SK-N-SH treated with all-trans-retinoic acid at 6 μM for 48 hours (cell line): ENCODE measurements around the gene TFPI.

Experiments
- ATAC-seq: fragments of 200-7000 bp; cut with Tn5 transposase; 3 replicates; pipeline ENCODE4 v1.9.1; 2020; ENCODE audit warnings: mild to moderate bottlenecking, moderate library complexity
- ARNTL ChIP-seq: fragments of 450-650 bp; formaldehyde crosslinking; IDR thresholded peaks from 2 replicates; pipeline ENCODE4 v1.5.0; 2020; ENCODE audit warnings: low read depth, mild to moderate bottlenecking, moderate library complexity, borderline replicate concordance
- BACH2 ChIP-seq: fragments of 250-450 bp; sonication (Bioruptor Pico); IDR thresholded peaks from 2 replicates; pipeline ENCODE4 v1.9.0; 2021; ENCODE audit warnings: mild to moderate bottlenecking, borderline replicate concordance
- CSDC2 ChIP-seq: fragments of 250-450 bp; sonication (Bioruptor Pico); IDR thresholded peaks from 2 replicates; pipeline ENCODE4 v1.5.0; 2020; ENCODE audit warnings: mild to moderate bottlenecking, moderate library complexity
- ESRRG ChIP-seq: fragments of 250-450 bp; sonication (Bioruptor Pico); IDR thresholded peaks from 2 replicates; pipeline ENCODE4 v1.6.1; 2021; ENCODE audit warnings: mild to moderate bottlenecking
- GLIS3 ChIP-seq: fragments of 250-450 bp; sonication (Bioruptor Pico); IDR thresholded peaks from 2 replicates; pipeline ENCODE4 v1.5.0; 2020; ENCODE audit warnings: mild to moderate bottlenecking, moderate library complexity
- ISL1 ChIP-seq: fragments of 250-450 bp; sonication (Bioruptor Pico); IDR thresholded peaks from 2 replicates; pipeline ENCODE4 v2.1.2; 2022; ENCODE audit warnings: mild to moderate bottlenecking, moderate library complexity
- OSR1 ChIP-seq: fragments of 250-450 bp; sonication (Bioruptor Pico); IDR thresholded peaks from 2 replicates; pipeline ENCODE4 v1.8.0; 2022; ENCODE audit warnings: moderate library complexity, mild to moderate bottlenecking, inconsistent platforms
- PPARA ChIP-seq: fragments of 250-450 bp; sonication (Bioruptor Pico); IDR thresholded peaks from 2 replicates; pipeline ENCODE4 v1.5.0; 2020; ENCODE audit warnings: mild to moderate bottlenecking, borderline replicate concordance
- RARB ChIP-seq: fragments of 250-450 bp; sonication (Bioruptor Pico); IDR thresholded peaks from 2 replicates; pipeline ENCODE4 v1.8.0; 2021; ENCODE audit warnings: mild to moderate bottlenecking, moderate library complexity
- SNAI2 ChIP-seq: fragments of 250-450 bp; sonication (Bioruptor Pico); IDR thresholded peaks from 2 replicates; pipeline ENCODE4 v1.5.0; 2020; ENCODE audit warnings: mild to moderate bottlenecking, moderate library complexity
- TCF4 ChIP-seq: fragments of 250-450 bp; sonication (Bioruptor Pico); IDR thresholded peaks from 2 replicates; pipeline ENCODE4 v1.8.0; 2021; ENCODE audit warnings: mild to moderate bottlenecking, moderate library complexity, borderline replicate concordance
- TOX ChIP-seq: fragments of 250-450 bp; sonication (Bioruptor Pico); IDR thresholded peaks from 2 replicates; pipeline ENCODE4 v1.8.0; 2021; ENCODE audit warnings: mild to moderate bottlenecking, moderate library complexity, borderline replicate concordance
- ZC3H10 ChIP-seq: fragments of 250-450 bp; sonication (Bioruptor Pico); IDR thresholded peaks from 2 replicates; pipeline ENCODE4 v1.5.1; 2021; ENCODE audit warnings: mild to moderate bottlenecking, moderate library complexity
- ZFP3 ChIP-seq: fragments of 250-450 bp; sonication (Bioruptor Pico); IDR thresholded peaks from 2 replicates; pipeline ENCODE4 v1.5.0; 2020; ENCODE audit warnings: mild to moderate bottlenecking, moderate library complexity
- ZFP30 ChIP-seq: fragments of 450-650 bp; formaldehyde crosslinking; IDR thresholded peaks from 2 replicates; pipeline ENCODE4 v1.5.0; 2022; ENCODE audit warnings: mild to moderate bottlenecking, moderate library complexity
- ZNF565 ChIP-seq: fragments of 450-650 bp; formaldehyde crosslinking; conservative IDR thresholded peaks from 2 replicates; pipeline ENCODE4 v1.5.0; 2020; ENCODE audit warnings: low read depth, mild to moderate bottlenecking, moderate library complexity
- ZNF70 ChIP-seq: fragments of 450-650 bp; formaldehyde crosslinking; IDR thresholded peaks from 2 replicates; pipeline ENCODE4 v1.5.0; 2020; ENCODE audit warnings: mild to moderate bottlenecking, moderate library complexity
- ZNF8 ChIP-seq: fragments of 450-650 bp; formaldehyde crosslinking; IDR thresholded peaks from 2 replicates; pipeline ENCODE4 v1.5.0; 2020; ENCODE audit warnings: mild to moderate bottlenecking, moderate library complexity
- TF ChIP-seq, protein P1 (sequence below): fragments of 250-450 bp; sonication (Bioruptor Pico); IDR thresholded peaks from 2 replicates; pipeline ENCODE4 v1.8.0; 2020; ENCODE audit warnings: mild to moderate bottlenecking, moderate library complexity, borderline replicate concordance
- TF ChIP-seq, protein P2 (sequence below): fragments of 250-450 bp; sonication (Bioruptor Pico); IDR thresholded peaks from 2 replicates; pipeline ENCODE4 v1.8.0; 2021; ENCODE audit warnings: low read depth, mild to moderate bottlenecking, moderate library complexity, borderline replicate concordance
- TF ChIP-seq, protein P3 (sequence below): fragments of 250-450 bp; sonication (Bioruptor Pico); IDR thresholded peaks from 2 replicates; pipeline ENCODE4 v1.5.1; 2021; ENCODE audit warnings: mild to moderate bottlenecking, moderate library complexity
- TF ChIP-seq, protein P4 (sequence below): fragments of 250-450 bp; sonication (Bioruptor Pico); IDR thresholded peaks from 2 replicates; pipeline ENCODE4 v1.5.1; 2020; ENCODE audit warnings: low read depth, mild to moderate bottlenecking, moderate library complexity

Gene TFPI

DNA sequence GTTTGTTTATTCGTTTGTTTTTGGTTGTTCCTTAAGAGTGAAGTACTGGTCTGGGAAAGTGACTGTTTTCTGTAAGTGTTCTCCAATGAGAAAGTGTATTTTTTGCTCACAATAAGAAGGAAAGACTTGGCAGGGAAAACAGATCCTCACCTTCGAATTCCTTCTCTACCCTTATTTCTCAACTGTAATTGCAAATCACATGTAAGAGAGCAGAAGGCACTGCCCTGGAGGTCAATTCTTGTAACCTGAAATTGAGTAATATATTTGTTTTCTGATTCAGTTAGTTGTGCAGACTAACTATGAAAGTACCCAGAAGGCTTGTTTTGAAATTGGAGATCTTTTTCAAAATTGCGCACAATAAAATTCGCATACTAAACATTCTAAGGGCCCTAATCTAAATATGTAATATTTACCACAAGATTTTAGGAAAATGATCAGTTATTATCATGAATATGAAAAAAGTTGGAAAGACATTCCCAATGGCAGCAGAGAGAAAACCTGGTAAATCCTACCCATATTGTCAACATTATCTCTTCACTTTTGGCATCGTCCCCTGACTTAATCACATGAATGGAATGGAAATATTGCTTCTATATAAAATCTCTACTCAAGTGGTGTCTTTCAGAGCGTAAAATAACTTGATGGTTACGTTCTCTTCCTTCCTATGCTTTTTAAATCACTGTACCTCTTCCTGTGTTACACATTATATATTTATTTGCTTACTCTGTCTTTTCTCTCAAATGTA is 24.1 kb downstream of the TFPI start:
- no peak for ATAC-seq
- TF ChIP-seq BACH2 (CRISPR knock-in tag): no peak
- no peak for TF ChIP-seq ISL1 (CRISPR knock-in tag)
- no peak for TF ChIP-seq TCF4 (CRISPR knock-in tag)
- TF ChIP-seq, protein P1, sequence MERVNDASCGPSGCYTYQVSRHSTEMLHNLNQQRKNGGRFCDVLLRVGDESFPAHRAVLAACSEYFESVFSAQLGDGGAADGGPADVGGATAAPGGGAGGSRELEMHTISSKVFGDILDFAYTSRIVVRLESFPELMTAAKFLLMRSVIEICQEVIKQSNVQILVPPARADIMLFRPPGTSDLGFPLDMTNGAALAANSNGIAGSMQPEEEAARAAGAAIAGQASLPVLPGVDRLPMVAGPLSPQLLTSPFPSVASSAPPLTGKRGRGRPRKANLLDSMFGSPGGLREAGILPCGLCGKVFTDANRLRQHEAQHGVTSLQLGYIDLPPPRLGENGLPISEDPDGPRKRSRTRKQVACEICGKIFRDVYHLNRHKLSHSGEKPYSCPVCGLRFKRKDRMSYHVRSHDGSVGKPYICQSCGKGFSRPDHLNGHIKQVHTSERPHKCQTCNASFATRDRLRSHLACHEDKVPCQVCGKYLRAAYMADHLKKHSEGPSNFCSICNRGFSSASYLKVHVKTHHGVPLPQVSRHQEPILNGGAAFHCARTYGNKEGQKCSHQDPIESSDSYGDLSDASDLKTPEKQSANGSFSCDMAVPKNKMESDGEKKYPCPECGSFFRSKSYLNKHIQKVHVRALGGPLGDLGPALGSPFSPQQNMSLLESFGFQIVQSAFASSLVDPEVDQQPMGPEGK (CRISPR knock-in tag): no peak
- no peak for TF ChIP-seq GLIS3 (CRISPR knock-in tag)
- TF ChIP-seq, protein P2, sequence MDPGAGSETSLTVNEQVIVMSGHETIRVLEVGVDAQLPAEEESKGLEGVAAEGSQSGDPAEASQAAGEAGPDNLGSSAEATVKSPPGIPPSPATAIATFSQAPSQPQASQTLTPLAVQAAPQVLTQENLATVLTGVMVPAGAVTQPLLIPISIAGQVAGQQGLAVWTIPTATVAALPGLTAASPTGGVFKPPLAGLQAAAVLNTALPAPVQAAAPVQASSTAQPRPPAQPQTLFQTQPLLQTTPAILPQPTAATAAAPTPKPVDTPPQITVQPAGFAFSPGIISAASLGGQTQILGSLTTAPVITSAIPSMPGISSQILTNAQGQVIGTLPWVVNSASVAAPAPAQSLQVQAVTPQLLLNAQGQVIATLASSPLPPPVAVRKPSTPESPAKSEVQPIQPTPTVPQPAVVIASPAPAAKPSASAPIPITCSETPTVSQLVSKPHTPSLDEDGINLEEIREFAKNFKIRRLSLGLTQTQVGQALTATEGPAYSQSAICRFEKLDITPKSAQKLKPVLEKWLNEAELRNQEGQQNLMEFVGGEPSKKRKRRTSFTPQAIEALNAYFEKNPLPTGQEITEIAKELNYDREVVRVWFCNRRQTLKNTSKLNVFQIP (CRISPR knock-in tag): no peak
- no peak for TF ChIP-seq SNAI2
- no peak for TF ChIP-seq ZNF565 (CRISPR knock-in tag)
- no peak for TF ChIP-seq ARNTL (CRISPR knock-in tag)
- no peak for TF ChIP-seq ZFP3 (CRISPR knock-in tag)
- TF ChIP-seq ZFP30 (CRISPR knock-in tag): no peak
- TF ChIP-seq ZC3H10 (CRISPR knock-in tag): no peak
- TF ChIP-seq ZNF70 (CRISPR knock-in tag): no peak

DNA sequence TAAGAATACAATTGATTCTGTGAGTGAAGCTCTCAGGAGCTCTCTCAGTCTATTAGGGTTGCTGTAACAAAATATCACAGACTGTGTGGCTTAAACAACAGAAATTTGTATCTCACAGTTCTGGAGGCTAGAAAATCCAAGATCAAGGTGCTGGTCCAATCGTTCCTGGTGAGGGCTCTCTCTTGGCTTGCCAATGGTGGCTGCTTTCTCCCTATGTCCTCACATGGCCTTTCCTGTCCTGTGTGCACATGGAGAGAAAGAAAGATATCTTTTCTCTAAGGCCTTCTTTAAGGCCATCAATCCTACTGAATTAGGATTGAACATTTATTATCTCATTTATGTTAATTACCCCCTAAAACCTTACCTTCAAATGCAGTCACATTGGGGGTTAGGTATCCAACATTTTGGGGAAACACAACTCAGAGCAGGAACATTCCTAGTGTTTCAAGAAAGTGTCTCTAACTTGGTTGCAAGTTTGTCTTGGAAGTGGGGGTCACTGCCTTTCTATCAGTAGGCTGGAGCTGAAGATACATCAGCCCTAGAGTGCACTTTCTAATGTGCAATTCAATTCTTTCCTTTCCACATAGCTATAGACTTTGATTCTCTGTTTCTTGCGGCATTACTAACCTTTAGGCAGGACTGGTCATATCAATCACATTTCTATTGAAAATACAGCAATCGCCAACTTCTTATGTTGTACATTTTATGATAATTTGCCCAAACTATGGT is 24.8 kb downstream of the TFPI start:
- no peak for TF ChIP-seq ZNF70 (CRISPR knock-in tag)
- TF ChIP-seq ZC3H10 (CRISPR knock-in tag): no peak
- TF ChIP-seq ISL1 (CRISPR knock-in tag): no peak
- no peak for ATAC-seq

DNA sequence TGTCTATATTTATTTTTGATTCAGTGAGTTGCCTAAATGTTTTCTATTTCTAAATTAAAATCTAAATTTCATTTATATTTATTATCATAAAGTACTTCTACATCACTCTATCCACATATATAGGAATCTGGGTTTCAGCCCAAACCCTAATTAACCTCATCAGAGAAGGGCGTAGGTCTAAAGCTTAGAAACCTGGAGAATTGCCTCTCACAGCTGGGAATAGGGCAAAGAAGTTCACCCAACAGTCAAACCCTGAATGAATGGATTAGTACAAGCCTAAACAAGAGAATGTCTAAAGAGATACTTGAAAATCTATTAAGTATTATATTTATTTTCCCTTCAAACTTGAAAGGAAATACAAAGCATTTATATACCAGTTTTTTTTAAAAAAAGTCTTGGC is 26.2 kb downstream of the TFPI start:
- ATAC-seq: no peak
- TF ChIP-seq TCF4 (CRISPR knock-in tag) (no peak), ZFP3 (CRISPR knock-in tag) (no peak), BACH2 (CRISPR knock-in tag) (no peak), ZNF70 (CRISPR knock-in tag) (no peak), ZC3H10 (CRISPR knock-in tag) (no peak), TOX (CRISPR knock-in tag) (no peak), ZNF565 (CRISPR knock-in tag) (no peak), OSR1 (no peak), ESRRG (CRISPR knock-in tag) (no peak)

DNA sequence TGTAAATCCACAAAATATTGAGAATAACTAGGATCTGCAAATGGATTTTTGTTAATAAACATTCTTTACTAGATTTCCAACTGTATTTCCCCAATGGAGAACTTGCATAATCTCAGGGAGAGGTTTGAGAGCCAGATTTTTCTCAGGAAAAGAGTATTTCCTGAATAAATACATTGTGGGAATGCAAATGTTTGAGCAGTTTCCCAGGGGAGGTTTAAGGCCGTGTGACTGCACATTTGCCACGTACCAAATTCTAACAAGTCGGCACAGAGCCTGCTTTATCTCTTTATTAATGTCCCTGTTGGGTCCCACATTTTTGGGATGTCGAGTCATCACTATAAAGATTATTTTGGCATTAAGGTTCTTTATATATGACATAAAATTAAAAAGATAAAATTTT is 27.0 kb downstream of the TFPI start:
- no peak for ATAC-seq
- no peak for TF ChIP-seq GLIS3 (CRISPR knock-in tag)
- no peak for TF ChIP-seq TCF4 (CRISPR knock-in tag)
- no peak for TF ChIP-seq ZNF70 (CRISPR knock-in tag)
- no peak for TF ChIP-seq ISL1 (CRISPR knock-in tag)
- no peak for TF ChIP-seq ZNF8 (CRISPR knock-in tag)
- TF ChIP-seq RARB (CRISPR knock-in tag): no peak
- TF ChIP-seq, protein P3, sequence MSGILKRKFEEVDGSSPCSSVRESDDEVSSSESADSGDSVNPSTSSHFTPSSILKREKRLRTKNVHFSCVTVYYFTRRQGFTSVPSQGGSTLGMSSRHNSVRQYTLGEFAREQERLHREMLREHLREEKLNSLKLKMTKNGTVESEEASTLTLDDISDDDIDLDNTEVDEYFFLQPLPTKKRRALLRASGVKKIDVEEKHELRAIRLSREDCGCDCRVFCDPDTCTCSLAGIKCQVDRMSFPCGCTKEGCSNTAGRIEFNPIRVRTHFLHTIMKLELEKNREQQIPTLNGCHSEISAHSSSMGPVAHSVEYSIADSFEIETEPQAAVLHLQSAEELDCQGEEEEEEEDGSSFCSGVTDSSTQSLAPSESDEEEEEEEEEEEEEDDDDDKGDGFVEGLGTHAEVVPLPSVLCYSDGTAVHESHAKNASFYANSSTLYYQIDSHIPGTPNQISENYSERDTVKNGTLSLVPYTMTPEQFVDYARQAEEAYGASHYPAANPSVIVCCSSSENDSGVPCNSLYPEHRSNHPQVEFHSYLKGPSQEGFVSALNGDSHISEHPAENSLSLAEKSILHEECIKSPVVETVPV (CRISPR knock-in tag): no peak
- no peak for TF ChIP-seq ZC3H10 (CRISPR knock-in tag)
- TF ChIP-seq TOX (CRISPR knock-in tag): no peak
- TF ChIP-seq OSR1: no peak
- no peak for TF ChIP-seq ESRRG (CRISPR knock-in tag)
- no peak for TF ChIP-seq CSDC2
- no peak for TF ChIP-seq ZNF565 (CRISPR knock-in tag)
- no peak for TF ChIP-seq SNAI2
- TF ChIP-seq, protein P4, sequence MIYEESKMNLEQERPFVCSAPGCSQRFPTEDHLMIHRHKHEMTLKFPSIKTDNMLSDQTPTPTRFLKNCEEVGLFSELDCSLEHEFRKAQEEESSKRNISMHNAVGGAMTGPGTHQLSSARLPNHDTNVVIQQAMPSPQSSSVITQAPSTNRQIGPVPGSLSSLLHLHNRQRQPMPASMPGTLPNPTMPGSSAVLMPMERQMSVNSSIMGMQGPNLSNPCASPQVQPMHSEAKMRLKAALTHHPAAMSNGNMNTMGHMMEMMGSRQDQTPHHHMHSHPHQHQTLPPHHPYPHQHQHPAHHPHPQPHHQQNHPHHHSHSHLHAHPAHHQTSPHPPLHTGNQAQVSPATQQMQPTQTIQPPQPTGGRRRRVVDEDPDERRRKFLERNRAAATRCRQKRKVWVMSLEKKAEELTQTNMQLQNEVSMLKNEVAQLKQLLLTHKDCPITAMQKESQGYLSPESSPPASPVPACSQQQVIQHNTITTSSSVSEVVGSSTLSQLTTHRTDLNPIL (CRISPR knock-in tag): no peak
- TF ChIP-seq PPARA (CRISPR knock-in tag): no peak
- TF ChIP-seq ZFP3 (CRISPR knock-in tag): no peak
- TF ChIP-seq BACH2 (CRISPR knock-in tag): no peak
- TF ChIP-seq, all 23 proteins: peak for 0
